Activated CD8-positive, alpha-beta memory T cell treated with anti-CD3 and anti-CD28 coated beads for 36 hours (primary cell): ENCODE results near the gene TSPAN18. TPM values are rescaled to one million over a fixed set of nuclear protein-coding genes. Genes with fewer than 3 reads are reported as not detected.

ENCODE experiments used
- CTCF ChIA-PET: fragments of 350-600 bp; sonication (Branson Sonifier 250); formaldehyde crosslinking; loops from one replicate; lab custom pipeline; 2021; ENCODE audit warnings: antibody characterized with exemption; lab: Charles Lee
- POLR2A ChIA-PET: fragments of 350-600 bp; sonication (Branson Sonifier 250); formaldehyde crosslinking; loops from one replicate; lab custom pipeline; 2021; ENCODE audit warnings: antibody characterized with exemption; lab: Charles Lee
- total RNA-seq, 2 experiments: library from RNA; stranded (reverse); gene quantifications; one replicate each; pipeline ENCODE4 v1.2.3, GENCODE V29; 2021

Gene TSPAN18
- total RNA-seq, 2 experiments from 2014 or later: 0.84 to 1.1 TPM

DNA sequence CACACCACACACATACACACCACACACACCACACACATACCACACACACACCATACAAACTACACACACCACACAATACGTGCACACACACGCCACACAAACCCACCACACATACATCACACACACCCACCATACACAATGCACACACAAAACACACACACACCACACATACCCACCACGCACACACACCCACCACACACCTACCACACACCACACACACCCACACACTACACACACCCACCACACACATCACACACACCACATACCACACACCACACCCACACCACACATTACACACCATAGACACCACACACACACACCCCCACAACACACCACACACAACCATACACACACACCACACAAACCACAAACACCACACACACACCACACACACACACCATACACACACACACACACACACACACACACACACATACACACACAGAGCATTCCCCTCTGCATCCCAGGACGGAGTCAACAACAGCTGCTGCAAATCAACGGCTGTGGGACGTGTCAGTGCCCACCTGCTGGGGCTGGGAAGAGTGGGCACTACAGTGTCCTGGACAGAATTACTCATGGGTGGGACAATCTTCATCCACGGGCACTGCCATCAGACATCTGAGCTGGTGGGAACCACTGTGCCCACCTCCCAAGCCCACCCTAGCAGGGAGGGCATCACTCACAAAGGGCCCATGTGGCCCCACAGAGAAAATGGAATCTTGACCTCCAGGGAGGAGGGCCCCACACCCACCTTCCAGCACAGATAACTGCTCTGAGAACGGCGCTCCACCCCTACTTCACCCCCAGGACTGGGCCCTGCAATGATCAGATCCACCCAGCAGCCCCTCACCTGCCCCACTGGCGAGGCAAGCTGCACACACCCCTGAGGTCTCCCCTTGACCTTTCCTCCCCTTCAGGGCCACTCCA lies 215.5 kb downstream of the TSPAN18 start:
- POLR2A ChIA-PET: no interaction called here
- CTCF ChIA-PET: interaction anchor here (1.8 to 24.4 kb wide), 3 partner anchors 14 to 162 kb away, joined by 13 to 585 read pairs (median 16); no protein-coding TSS in a partner anchor

- ChIA-PET CTCF (interaction anchor here (3.3 to 24.4 kb wide), 2 partner anchors 16 to 161 kb away, joined by 13 to 585 read pairs; no protein-coding TSS in a partner anchor), POLR2A (no interaction called here)
These were observed 216.4 kb downstream of the TSPAN18 start for GRCh38 chr11:44943118-44943517.

- POLR2A ChIA-PET: no interaction called here
- CTCF ChIA-PET: interaction anchor here (3.3 to 24.4 kb wide), 2 partner anchors 16 to 160 kb away, joined by 13 to 585 read pairs; no protein-coding TSS in a partner anchor
These were observed 216.9 kb downstream of the TSPAN18 start for GRCh38 chr11:44943696-44944095.

- ChIA-PET POLR2A (no interaction called here), CTCF (interaction anchor here (1.1 to 24.4 kb wide), 4 partner anchors 7 to 160 kb away, joined by 3 to 585 read pairs (median 24); no protein-coding TSS in a partner anchor)
These were observed 217.6 kb downstream of the TSPAN18 start for GRCh38 chr11:44944181-44944852.

DNA sequence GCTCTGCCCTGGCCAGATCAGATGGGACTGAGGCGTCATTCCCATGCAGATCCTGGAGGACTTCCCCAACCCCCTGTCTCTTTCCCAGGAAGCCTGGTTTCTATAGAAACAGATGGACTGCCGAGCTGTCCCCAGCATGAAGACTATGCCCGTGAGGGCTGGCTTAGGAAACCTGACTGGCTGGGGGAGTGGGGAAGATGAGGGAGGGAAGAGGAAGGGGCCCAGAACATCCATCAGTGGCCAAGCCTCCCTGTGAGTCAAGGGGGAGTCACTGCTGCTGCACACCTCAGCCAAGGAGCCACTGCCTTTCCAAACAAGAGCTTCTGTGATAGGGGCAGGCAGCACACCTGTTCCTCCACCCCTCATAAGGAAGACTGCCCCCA lies 218.1 kb downstream of the TSPAN18 start:
- CTCF ChIA-PET: interaction anchor here (0.6 to 24.4 kb wide), 5 partner anchors 8 to 159 kb away, joined by 3 to 585 read pairs (median 13); no protein-coding TSS in a partner anchor
- POLR2A ChIA-PET: no interaction called here

GRCh38 chr11:44945666-44946065 lies 218.9 kb downstream of the TSPAN18 start:
- POLR2A ChIA-PET: no interaction called here

DNA sequence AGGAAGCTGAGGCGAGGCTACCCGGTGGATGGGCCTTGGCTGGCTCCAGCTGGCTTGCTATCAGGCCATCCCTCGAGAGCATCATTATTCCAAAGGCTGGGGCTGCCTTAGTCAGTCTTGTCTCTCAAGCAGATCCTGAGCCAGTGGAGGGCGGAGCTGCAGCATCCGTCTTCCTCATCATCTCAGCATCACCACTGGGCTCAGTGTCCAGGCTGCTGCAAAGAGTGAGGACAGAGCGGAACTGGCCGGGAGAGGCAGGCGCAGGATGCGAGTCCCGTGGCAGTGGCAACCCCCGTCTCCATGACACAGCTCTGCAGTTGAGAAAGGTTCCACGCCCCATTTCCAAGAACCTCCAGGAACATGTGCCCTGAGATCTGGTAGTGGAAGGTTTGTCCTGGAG lies 219.5 kb downstream of the TSPAN18 start:
- POLR2A ChIA-PET: no interaction called here

More at GRCh38 chr11:44945666-44946065, 218.9 kb downstream of the TSPAN18 start:
- CTCF ChIA-PET: interaction anchor here (0.9 to 24.4 kb wide), 4 partner anchors 8 to 158 kb away, joined by 3 to 585 read pairs (median 24); no protein-coding TSS in a partner anchor

GRCh38 chr11:44947114-44947513 lies 220.4 kb downstream of the TSPAN18 start:
- ChIA-PET POLR2A (no interaction called here), CTCF (interaction anchor here (1.1 to 24.4 kb wide), 4 partner anchors 10 to 157 kb away, joined by 3 to 585 read pairs (median 20); no protein-coding TSS in a partner anchor)

More for the DNA sequence above, 219.5 kb downstream of the TSPAN18 start:
- CTCF ChIA-PET: interaction anchor here (0.9 to 24.4 kb wide), 4 partner anchors 9 to 158 kb away, joined by 3 to 585 read pairs (median 20); no protein-coding TSS in a partner anchor

- ChIA-PET POLR2A (no interaction called here), CTCF (interaction anchor here (1.1 to 24.4 kb wide), 3 partner anchors 11 to 156 kb away, joined by 3 to 585 read pairs (median 36); no protein-coding TSS in a partner anchor)
These were observed 221.4 kb downstream of the TSPAN18 start for GRCh38 chr11:44948155-44948554.

DNA sequence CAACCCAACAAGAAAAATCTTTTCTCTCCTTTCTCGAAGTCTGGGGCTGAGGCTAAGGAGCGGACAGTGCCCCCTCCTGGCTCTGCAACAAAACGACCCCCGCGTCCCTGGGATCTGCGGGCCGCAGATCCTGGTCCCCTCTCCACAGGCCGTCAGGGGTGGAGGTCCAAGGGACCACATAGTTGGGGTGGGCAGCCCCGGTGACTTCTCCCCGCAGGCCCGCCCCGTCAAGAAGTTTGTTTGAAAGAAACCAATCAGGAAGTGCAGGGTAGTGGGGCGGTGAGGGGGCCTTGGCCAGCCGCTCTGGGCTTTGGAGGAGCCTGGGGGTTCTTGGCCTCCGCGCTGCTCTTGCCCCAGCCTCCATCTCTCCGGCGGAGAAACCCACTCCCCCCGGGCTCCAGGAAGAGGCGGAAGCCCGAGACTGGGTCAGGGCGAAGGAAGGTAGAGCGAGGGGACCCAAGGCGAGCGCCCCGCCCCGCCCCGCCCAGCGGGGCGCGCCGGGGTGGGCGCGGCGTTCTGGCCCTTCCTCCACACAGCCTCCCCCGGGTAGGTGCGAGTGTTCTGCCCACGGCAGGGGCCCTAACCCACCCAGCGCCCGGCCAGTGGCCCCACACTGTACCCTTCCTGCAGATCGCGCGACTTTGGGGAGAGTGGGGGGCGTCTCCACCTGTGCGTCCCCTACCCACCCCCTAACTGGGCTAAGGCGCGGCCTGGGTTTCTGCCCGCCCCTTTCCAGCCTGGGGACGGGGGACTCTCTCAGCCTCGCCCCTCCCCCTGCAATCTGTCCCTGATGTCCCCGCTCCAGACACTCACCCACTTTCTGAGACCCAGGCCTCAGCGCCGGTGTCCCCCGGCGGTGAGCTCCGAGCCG lies 222.6 kb downstream of the TSPAN18 start:
- ChIA-PET POLR2A (no interaction called here), CTCF (interaction anchor here (0.7 to 24.4 kb wide), 7 partner anchors 11 to 156 kb away, joined by 3 to 585 read pairs (median 5); no protein-coding TSS in a partner anchor)

DNA sequence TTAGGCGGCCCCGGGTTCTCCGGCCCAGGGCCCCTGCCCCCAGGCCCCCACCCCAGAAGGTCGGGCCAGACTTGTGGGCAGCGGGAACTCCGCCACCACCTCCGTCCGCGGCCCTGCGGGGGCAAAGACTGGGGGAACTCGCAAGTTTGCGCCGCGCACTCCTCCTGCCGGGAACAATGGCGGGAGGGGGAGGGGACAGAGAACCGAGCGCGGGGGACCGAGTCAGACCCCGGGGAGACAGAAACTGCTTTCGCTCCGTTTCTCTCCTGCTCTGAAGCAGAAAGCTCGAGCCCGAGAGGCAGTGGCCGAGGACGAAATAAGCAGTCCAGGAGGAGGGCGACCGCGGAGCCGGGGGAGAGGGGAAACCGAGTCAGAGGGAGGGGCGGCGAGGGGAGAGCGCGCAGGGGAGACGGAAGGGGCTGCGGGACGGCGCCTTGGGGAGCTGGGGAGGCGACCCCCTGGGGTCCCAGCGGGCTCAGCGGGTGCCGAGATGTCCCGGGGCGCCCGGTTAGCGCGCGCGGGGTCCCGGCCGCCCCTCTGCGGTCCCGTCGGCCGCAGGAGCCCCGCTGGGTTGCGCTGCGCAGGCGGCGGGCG lies 223.4 kb downstream of the TSPAN18 start:
- POLR2A ChIA-PET: no interaction called here

GRCh38 chr11:44950625-44951476 lies 224.1 kb downstream of the TSPAN18 start, which contains the start of gene TP53I11:
Gene TP53I11, minus strand, starts transcription at chr11:44950883. Its CDS starts 12,548 bp downstream, at chr11:44938335.
- CTCF ChIA-PET: interaction anchor here (0.6 to 1.7 kb wide), 5 partner anchors 9 to 596 kb away, joined by 3 to 12 read pairs (median 4); no protein-coding TSS in a partner anchor
- POLR2A ChIA-PET: no interaction called here

More for the DNA sequence above, 223.4 kb downstream of the TSPAN18 start:
- CTCF ChIA-PET: interaction anchor here (0.6 to 1.7 kb wide), 6 partner anchors 10 to 597 kb away, joined by 3 to 12 read pairs (median 4); no protein-coding TSS in a partner anchor

DNA sequence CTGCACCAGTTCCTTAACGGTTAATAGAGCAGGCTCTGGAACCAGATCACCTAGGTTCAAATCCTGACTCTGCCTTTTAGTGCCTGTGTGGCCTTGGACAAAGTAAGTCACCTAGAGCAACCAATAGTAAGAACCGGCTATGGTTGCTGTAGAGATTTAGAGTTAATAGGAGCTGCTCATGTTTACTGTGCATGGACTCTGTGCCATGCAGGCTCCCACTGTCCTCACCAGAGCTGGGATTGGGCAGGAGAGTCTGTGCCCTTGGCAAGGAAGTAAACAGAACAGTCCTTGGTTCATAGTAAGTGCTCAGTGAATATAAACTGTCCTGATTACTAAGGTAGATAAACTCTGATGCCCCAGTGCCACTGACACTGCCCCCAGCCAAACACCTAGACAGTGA lies 225.3 kb downstream of the TSPAN18 start:
- CTCF ChIA-PET: no interaction called here
- POLR2A ChIA-PET: no interaction called here

- POLR2A ChIA-PET: no interaction called here
- CTCF ChIA-PET: no interaction called here
These were observed 225.9 kb downstream of the TSPAN18 start for GRCh38 chr11:44952500-44953260.

- ChIA-PET POLR2A (no interaction called here), CTCF (no interaction called here)
These were observed 227.5 kb downstream of the TSPAN18 start for GRCh38 chr11:44954051-44954906.
